22Rv1 (cell line): ENCODE measurements around the gene SLC24A4.

Experiments used
- ZFX ChIP-seq: fragments of 450-650 bp; IDR thresholded peaks from 2 replicates; pipeline ENCODE4 v1.6.1; 2017; ENCODE audit warnings: antibody characterized with exemption, borderline replicate concordance
- TF ChIP-seq, protein P1 (sequence below): fragments of 450-650 bp; IDR thresholded peaks from 2 replicates; pipeline ENCODE4 v1.5.1; 2017; ENCODE audit warnings: mild to moderate bottlenecking

DNA sequence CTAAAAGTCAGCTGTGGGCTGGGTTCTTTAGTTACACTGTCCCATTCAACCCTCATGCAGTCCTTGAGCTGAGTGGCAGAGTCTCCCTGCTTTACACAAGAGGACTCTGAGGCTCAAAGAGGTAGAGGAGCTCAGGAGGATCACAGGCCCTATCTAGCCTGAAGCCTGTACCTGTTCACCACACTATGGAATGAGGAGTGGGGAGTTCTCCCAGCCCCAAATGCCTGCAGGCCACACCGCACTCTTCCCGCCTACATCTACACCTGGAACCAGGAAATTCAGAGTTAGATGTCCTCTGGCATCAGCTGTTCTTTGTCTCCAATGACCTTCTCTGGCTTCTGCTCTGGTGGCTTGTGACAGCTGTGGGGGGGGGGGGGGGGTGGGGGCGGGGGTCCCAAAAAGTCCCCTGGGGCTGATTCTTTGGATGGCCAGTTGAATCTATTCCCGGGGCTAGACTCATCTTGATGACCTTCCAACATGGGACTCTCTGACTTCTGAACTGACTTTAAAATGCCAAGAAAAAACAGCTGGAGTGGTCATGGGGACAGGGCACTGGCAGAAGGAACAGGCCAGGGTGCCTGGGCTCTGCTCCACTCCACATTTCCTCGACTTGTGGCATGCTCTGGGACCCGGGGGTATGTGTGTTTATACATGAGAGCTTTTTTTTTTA is 221.2 kb downstream of the SLC24A4 start:
- TF ChIP-seq, protein P1, sequence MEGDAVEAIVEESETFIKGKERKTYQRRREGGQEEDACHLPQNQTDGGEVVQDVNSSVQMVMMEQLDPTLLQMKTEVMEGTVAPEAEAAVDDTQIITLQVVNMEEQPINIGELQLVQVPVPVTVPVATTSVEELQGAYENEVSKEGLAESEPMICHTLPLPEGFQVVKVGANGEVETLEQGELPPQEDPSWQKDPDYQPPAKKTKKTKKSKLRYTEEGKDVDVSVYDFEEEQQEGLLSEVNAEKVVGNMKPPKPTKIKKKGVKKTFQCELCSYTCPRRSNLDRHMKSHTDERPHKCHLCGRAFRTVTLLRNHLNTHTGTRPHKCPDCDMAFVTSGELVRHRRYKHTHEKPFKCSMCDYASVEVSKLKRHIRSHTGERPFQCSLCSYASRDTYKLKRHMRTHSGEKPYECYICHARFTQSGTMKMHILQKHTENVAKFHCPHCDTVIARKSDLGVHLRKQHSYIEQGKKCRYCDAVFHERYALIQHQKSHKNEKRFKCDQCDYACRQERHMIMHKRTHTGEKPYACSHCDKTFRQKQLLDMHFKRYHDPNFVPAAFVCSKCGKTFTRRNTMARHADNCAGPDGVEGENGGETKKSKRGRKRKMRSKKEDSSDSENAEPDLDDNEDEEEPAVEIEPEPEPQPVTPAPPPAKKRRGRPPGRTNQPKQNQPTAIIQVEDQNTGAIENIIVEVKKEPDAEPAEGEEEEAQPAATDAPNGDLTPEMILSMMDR = no peak
- TF ChIP-seq ZFX = no peak
